ENCODE measurements around the gene CMAS.
"Not testable (repeated sequence)": the region's sequence is repeated elsewhere in the genome, so short reads cannot be mapped to it uniquely, and the experiment has no call there.

CMAS gene

GRCh38 chr12:22046090-22046967 is at the start of gene CMAS:
Gene CMAS, plus strand, starts transcription at chr12:22046218. Its CDS starts 86 bp downstream, at chr12:22046304.
- DNase-seq: peak; percentile 86

GRCh38 chr12:21998295-21998694 is 47.7 kb upstream of the CMAS start:
- DNase-seq: no peak

GRCh38 chr12:21998782-21999181 is 47.2 kb upstream of the CMAS start:
- DNase-seq: no peak

- DNase-seq: no peak
These were observed 43.6 kb upstream of the CMAS start for GRCh38 chr12:22002430-22002829.

- not testable (repeated sequence) for DNase-seq
These were observed 38.2 kb upstream of the CMAS start for GRCh38 chr12:22007794-22008193.

GRCh38 chr12:22008196-22008595 is 37.8 kb upstream of the CMAS start:
- DNase-seq: no peak

GRCh38 chr12:22014041-22014782 is 31.8 kb upstream of the CMAS start:
- no peak for DNase-seq

- DNase-seq: no peak
These were observed 31.3 kb upstream of the CMAS start for GRCh38 chr12:22014783-22015144.

GRCh38 chr12:22016982-22017381 is 29.0 kb upstream of the CMAS start:
- DNase-seq: no peak

GRCh38 chr12:22018860-22019259 is 27.2 kb upstream of the CMAS start:
- peak; percentile 18 for DNase-seq

- DNase-seq: not testable (repeated sequence)
These were observed 22.5 kb upstream of the CMAS start for GRCh38 chr12:22023489-22023888.

GRCh38 chr12:22029491-22029890 is 16.5 kb upstream of the CMAS start:
- no peak for DNase-seq

- DNase-seq: no peak
These were observed 16.0 kb upstream of the CMAS start for GRCh38 chr12:22029991-22030390.

GRCh38 chr12:22032732-22033131 is 13.3 kb upstream of the CMAS start:
- DNase-seq: no peak

GRCh38 chr12:22034709-22035506 is 11.1 kb upstream of the CMAS start:
- no peak for DNase-seq

GRCh38 chr12:22037947-22038346 is 8.1 kb upstream of the CMAS start:
- DNase-seq: no peak

- DNase-seq: no peak
These were observed 7.3 kb upstream of the CMAS start for GRCh38 chr12:22038734-22039133.

GRCh38 chr12:22039361-22039760 is 6.7 kb upstream of the CMAS start:
- DNase-seq: no peak

GRCh38 chr12:22042976-22043669 is 2.9 kb upstream of the CMAS start:
- no peak for DNase-seq

- DNase-seq: no peak
These were observed 2.1 kb upstream of the CMAS start for GRCh38 chr12:22043943-22044342.

- DNase-seq: no peak
These were observed 1.6 kb upstream of the CMAS start for GRCh38 chr12:22044391-22044790.

GRCh38 chr12:22046968-22047390 is 961 bp downstream of the CMAS start:
- DNase-seq: no peak

GRCh38 chr12:22047494-22047893 is 1.5 kb downstream of the CMAS start:
- DNase-seq: no peak

All from NCI-H2171 treated with DMSO at 0.1 percent for 48 hours (cell line).